ENCODE data around the gene MKNK1.

The MKNK1 gene

DNA sequence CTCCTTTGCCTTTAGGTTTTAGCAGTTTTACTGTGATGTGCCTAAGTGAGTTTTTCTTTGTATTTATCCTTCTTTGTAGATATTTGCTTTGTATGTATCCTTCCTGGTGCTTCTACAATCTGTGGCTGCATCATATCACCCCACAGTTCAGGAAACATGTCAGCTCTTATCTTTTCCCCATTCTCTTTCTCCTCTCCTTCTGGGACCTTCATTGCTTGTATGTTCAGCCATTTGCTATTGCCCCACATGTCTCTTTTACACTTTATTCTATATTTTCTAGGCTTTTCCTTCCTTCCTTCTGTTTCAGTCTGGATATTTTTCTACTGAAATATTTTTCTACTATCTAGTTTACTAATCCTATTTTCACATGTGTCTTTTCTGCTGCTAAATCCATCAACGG, 67.5 kb downstream of the MKNK1 start:
- DNase-seq, result no peak

DNA sequence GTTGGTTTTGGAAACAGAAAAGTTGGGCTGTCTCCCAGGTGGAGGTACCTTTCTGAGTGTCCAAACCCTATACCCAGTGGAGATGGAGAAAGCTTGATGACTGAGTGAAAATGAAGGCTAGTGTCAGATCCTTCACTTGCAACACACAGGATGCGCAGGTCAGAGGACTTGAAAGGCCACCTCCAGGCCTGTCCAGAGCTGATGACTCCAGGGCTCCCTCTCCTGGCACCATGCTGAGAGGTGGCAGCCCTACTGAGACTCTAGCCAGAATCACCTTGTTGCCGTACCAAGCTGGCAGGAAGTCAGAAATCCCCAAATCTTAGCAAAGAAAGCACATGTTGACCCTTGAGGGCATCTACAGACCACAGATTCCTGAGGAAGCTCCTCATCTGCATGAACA, 69.0 kb downstream of the MKNK1 start:
- DNase-seq, result peak; percentile 52

DNA sequence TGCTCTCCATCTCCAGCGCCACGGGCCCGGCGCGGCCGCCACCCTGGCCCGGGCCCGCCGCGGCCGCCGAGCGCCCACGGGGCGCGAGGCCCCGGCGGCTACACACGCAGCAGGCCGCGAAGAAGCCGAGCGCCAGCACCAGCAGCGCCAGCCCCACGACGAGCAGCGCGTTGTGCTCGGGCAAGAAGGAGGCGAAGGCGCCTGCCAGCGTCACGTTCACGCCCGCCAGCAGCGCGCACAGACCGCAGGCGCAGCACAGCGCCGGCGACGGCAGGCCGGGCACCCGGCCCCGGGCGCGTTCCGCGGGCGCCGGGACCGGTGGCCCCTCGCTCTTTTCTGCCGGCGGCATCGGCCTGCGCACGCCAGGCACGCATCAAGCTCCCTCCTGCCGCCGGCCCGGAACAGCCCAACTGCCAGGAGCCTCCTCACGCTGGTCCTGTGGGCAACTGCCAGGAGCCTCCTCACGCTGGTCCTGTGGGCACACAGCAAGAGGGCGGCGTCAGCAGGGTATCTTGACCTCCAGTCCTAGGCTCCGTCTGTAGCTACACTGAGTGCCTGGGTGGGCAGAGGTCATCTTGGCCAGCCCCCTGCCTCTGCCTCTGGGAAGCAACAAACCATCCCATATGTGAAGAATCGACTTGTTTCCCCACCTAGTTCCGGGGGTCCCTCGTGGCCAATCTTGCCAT, 70.7 kb downstream of the MKNK1 start:
- no peak for DNase-seq

DNA sequence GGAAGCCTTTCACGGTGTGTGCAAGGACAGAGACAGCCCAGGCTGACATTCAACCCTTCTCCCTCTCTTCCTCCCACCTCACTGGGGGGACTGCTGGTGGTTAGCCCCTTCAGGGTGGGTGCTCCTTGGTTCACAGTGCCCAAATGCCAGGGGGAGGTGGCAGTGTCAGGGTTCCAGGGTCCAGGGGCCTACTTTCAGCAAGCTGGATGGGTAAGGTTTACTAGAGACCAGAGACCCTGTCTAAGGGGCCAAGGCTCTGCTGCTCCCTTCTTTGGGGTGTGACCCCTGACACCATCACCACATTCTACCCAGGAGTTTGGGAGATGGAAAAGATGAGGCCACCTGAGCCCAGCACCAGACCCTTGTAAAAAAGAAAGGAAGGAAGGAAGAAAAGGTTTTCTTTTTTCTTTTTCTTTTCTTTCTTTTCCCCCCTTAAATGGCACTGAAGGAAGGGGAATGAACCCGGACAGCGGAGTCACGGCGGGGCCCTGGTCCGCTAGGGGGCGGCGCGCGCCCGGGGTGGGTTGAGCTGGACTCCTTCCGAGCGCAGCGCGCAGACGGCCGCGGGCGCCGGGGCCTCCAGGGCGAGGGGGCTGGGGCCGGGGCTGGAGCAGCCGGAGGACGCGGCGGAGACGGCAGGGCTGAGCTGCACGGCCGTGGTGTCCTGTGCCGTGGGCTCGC, 71.4 kb downstream of the MKNK1 start:
- DNase-seq, result peak; percentile 81

DNA sequence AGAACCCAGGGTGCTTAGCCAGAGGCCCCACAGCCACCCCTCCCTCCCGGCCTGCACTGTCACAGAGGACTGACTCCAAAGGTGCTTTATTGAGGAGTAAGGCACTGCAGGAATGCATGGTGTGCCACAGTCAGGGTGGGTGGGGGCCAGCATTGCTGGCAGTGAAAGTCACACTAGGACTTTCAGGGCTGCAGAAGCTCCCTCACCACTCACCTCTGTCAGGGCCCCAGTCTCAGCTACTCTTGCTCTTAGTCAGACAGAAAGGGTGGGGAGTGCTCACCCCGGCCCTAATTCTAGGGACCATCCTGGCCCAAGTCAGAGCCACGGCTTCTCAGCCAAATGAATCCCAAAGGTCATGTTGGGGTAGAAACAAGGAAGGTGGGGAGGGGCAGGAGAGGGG, 72.0 kb downstream of the MKNK1 start:
- no peak for DNase-seq

DNA sequence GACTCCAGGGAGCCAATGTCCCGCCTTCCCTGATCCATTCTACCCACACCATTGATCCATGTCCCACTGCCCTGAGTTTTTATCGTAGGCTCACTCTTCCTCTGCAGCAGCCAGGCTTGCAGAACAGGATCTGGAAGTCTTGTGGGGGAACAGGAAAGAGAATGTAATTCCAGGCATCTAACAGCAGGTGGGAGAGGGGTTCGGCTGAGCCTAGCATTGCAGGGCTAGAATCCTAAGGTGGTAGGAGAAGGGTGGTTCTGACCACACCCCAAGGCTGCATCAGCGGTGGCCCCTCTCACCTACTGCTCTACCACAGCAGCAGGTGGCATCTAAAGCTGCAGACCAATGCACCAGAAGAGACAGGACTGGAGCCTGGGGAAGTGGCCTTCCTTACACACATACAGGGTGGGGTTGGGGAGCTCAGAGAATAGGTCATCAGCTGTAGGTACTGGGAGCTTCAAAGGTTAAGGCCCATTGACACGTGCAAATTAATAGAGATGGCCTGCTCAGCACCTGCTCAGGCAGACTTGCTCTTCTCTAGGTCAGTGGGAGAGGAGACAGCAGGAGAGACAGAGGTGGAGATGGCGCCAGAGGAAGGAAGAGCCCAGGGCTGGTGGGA, 73.2 kb downstream of the MKNK1 start:
- peak; percentile 37 for DNase-seq

DNA sequence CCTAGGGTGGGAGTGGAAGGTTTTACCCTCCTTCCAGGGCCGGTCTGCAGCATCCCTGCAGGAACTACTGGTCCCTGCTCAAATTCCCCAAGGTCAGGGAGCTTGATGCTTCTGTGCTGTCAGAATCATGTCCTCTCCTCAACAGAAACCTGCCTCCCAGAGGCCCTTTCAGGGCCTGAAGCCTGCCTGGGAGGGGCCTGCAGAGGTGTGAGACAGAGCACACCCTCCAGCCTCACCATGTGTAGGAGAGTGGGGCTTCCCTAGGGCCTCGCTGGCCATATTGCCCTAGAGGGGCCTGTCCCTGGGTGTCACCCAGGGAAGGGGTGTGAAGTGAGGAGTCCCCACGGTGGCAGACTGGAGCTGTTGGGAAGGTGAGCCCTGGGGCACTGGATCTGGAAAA, 73.8 kb downstream of the MKNK1 start:
- DNase-seq, result no peak

DNA sequence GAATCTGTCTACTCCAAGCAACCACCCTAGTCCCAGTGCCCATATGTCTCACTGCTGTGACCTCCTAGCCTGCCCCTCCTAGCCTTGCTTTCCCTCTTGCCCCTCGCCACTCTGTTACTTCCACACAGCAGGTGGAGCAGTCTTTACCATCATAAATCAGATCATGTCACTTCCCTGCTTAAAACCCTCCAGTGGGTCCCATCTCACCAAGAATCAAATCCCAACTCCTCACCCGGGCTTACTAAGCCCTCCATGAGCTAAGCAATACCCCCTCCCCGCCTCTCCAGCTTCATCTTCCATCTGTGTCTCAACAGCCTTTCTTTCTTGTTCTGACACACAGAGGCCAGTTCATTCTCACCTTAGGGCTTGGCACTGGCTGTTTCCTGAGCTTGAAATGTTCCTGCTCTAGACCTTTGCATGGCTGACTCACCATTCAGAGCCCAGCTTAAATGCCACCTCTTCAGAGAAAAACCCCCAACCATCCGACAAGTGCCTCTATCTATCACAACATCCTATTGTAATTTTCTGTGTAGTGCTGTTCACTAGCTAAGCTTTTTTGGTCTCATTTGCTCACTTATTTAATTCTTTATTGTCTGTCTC, 74.9 kb downstream of the MKNK1 start:
- peak; percentile 96 for DNase-seq

DNA sequence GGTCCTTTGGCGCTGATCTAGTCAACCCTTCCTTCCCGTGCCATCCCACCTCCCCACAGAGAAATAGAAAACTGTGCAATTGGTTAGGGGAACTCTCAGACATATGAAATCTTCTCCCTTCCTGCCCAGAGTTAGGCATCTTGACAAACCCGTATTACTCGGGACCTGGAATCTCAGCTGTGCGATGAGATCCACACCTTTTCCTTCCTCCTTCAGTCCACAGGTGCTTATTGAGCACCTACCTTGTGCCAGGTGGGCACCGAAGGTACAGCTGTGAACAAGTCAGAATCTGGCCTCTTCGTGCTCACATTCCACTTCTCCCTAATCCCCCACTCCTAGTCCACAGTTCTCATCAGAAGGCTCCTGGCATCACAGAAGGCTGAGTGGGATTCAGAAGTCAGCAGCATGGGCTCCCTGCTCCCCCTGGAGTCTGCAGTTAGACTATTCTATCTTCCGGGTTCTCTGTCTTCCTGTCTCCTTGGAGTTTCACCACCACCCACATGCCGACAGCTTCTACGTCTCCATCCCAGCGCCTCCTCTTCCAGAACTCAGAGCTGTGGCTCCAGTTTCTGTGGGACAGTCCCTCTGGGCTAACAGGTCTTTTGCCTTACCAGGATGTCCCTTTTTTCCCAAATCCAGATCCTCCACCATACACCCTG, 75.6 kb downstream of the MKNK1 start:
- DNase-seq, result peak; percentile 86

DNA sequence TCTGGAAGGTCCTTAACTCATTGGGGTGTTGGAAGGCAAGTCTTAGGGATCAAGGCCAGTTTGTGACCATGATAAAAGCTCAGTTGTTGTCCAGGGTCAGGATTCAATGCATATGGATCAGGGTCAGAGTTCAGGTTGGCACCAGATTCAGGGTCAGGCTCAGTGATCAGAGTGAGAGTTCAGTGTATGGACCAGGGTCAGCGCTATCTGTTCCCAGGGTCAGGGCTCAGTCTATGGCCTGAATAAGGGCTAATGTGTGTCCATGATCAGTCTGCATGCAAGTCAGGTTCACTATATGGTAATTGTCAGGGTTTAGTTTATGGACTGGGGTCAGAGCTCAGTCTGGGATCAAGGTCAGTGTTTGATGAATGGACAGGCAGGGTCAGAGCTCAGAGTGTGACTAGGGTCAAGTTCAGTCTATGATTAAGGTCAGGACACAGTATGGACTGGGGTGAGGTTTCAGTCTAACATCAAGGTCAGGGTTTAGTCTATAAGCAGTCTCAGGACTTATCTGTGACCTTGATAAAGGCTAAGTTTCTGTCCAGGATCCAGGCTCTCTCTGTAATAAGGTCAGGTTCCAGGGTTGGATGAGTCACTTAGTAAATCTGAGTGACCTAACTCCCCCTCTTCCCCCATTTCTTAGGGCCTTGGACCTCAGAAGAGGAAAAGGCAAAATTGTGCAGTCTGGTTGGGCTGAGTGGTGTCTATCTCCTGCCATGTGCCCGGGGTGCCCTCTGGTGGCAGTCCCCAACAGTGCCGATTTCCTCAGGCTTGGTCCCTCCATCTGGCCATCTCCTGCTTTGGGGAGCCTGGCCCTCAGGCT, 76.4 kb downstream of the MKNK1 start:
- peak; percentile 91 for DNase-seq

DNA sequence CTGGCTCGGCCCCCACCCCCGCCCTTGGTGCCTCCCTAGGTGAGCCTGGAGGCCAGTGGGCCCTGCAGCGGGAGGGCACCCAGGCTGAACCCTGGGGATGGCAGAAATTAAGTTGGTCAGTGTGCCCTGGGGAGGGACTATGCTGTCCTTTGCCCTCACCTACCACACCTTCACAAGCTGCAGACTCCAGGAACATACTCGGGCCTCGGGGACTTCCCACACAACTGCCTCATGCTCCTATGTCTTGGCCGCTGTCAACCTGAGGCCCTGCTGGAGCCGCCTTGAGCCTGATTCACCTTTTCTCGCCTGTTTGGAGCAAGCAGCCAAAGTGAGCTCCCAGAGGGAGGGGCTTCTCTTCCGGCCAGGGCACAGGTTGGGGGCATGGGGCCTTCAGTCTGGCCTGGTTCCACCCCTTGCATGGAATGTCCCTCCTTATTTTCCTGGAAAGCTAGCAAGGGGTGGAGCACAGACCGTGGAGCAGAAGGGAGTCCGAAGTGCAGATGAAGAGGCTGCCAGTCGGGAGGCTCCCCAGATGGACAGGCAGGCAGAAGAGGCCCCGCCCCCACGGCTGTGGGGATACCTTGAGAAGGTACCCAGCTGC, 77.3 kb downstream of the MKNK1 start:
- DNase-seq, result peak; percentile 67

DNA sequence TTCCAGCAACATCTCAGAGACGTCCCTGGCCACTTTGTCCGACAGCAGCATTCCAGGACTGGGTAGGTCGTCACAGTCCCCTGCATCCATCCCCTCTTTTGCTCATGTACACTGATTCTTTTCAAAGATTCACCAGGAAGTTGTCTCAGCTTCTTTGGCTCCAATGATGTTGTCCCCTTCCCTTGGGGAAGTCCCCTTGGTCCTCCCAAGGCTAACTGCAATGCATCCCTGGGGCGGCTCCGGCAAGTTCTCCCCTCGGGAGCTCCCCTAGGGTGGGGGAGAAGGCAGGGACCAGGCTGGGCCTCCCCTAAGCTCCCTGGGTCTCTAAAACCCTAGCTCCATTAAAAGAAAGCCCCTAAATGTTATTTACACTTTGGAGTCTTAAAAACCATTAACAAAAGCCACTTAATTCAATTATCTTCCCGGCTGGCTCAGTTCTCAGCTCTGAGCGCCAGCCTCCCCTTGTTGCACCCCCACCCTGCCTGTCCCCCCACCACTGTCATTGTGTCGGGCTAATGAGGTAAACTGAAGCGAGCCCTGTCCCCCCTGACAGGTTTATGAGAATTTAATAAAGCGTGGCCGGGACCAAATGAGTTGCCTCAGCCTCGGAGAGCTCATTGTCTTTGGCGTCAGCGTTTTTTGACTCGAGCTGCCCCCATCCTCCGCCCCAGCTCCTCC, 77.9 kb downstream of the MKNK1 start:
- peak; percentile 90 for DNase-seq

DNA sequence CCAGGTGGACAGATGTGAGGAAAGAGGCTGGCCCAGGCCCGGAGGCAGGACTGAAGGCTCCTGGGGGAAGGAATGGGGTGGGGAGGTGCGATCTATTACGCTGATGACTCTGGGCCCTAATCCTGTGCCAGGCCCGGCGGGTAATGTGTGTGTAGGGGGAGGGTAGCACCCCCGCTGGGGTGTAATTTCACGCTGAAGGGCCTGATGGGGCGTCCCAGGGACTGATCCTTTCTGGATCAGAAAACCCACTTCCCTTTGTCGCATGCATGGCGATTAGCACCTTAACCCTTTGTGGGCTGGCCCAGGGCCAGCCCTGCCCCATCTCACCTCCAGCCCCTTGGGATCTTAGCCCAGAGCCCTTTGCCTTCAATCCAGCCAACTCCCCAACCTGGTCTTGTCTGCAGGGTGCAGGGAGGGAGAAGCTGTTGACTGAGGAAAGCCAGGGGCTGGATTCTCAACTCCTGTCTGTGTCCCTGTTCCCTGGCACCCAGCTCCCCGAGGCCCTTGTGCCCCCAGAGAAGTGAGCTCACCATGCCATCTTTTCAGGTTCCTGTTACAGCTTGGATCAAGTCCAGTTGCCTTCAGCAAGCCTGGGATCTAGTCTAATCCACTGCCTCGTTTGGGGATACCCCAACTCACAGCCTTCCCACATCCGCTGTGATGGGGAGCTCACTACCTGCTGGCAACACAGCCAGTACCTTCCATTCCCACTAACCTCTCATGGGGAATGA, 78.7 kb downstream of the MKNK1 start:
- peak; percentile 52 for DNase-seq

DNA sequence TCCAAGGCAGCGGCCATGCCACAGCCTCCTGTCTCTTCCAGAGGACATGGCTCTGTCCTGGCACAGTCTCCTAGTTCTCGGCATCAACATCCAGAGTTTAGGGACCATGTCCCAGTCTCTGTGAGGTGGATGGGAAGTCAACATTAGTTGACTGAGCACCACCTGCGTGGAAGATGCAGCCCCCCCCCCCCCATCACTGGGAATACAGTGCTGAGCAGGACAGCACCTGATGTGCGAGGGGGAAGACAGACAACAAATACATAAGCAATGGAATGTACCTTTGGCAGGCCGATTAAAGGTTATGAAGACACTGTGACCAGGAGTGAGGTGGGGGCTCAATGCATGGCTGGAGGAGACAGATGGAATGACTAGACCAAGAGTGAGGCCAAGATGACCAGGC, 79.2 kb downstream of the MKNK1 start:
- no peak for DNase-seq

DNA sequence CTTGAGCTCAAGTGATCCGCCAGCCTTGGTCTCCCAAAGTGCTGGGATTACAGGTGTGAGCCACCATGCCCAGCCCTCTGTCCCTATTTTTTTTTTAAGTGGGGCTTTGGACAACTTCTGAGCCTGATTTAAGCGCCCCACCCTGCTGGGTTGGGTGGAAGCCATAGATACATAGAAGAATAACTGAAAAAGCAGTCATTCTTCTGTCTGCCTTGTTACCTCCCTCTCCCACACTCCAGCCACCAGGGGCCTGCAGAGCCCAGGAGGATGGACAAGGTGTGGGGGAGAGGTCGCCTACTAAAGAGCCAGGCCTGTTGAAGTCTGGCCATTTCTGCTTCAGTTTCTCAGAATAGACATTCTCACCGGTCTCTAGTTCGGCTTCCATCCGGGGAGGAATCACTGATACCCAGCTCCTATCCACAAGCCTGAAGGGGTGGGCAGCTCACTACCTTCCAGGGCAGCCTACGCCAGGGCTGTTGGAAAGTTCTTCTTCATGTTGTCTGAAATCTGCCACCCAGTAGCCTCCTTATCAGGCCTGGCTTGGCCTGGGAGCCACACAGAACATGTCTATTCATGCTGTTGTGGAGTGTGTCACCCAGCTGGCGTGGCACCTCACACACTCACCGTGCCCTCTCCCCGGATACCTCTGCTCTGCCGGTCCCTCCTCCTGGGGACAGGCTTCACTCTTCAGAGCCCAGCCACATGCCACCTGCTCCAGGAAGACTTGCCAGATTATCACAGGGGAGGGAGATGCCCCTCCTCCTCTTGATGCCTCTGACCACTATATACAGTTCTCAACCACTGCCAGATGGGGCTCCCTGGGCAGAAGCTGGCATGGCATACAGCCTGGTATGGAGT, 80.3 kb downstream of the MKNK1 start:
- DNase-seq, result peak; percentile 34

DNA sequence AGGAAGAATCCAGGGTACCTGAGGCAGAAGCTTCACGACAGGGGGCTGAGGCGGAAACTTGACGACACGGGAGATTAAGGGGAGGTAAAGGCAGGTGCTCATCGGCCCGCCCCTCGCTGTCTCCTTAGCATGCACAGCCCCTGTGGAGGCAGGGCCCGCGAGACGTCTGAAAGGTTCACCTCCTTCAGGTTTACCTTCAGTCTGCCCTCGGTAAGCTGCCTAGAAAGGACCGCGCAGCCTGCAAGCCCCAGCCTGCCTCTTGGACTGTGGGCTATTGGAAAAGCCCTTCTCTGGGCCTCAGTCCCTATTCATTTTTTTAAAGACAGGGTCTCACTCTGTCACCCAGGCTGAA, 81.1 kb downstream of the MKNK1 start:
- no peak for DNase-seq

DNA sequence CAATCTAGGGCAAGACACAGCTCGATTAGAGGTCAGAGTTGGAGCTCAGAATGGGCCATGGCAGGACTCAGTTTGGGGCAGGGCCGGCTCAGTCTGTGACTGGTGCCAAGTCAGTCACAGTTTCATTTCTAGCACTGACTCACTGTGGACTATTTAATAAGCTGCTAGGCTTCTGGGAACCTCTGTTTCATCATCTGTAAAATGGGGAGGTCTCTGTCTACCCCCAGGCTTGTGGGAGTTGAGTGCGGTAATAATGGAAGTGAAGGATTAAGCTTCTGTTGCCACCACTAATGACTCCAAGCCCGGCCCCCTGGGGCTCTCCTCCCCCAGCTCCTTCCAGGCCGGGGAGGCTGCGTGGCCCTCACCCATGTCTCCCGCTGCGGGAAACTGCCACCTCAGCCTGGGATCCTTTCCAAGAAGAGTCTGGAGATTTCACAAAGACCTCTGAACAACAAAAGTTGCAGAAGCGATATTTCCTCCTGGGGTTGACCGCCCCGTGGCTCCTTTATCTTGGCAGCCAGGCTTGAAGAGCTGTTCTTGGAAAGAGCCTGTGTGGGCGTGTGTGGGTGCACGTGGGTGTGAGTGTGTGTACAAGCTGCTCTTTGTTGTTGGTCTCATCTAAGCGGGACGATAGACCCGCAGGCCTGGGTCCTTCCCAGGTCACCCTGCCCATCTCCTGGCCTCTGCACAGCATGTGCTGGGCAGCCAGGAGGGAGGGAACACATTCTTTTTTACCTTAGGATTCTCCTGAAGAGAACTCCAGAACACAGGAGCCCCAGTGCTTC, 81.7 kb downstream of the MKNK1 start:
- peak; percentile 76 for DNase-seq

DNA sequence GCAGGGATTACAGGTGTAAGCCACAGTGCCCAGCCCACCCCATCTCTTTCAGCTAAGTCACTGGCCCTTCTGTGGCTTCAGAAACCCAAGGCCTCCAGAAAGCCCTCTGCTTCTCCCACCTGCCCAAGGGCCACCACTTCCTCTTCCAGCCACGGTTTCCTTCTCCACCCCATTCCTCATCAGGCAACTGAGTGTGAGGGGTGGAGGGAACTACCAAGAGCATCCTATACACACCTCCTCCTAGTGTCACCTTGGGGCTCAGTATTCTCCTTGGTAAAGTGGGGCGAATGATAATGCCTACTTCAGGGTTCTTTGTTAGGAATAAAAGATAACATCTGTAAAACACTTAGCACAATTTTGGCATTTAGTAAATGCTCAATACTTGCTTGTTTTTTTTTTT, 82.7 kb downstream of the MKNK1 start:
- no peak for DNase-seq

Data from NCI-H82 (cell line).